Stomach smooth muscle (tissue), 2 donors: Measurements from ENCODE around the gene ARHGAP44.

Experiments used
- H3K27ac ChIP-seq: one replicate; pipeline ENCODE4 v1.7.0; 2013; ENCODE audit warnings: mild to moderate bottlenecking, low read length, inconsistent platforms
- H3K27me3 ChIP-seq, 2 donors: one replicate each; pipeline ENCODE4 v1.7.0; 2013; ENCODE audit warnings: low read length in 2 of 2; ENCODE audit not compliant: insufficient read depth in 2 of 2, control insufficient read depth in 1 of 2
- H3K36me3 ChIP-seq, 2 donors: one replicate each; pipeline ENCODE4 v1.7.0; 2013; ENCODE audit warnings: low read length in 2 of 2; ENCODE audit not compliant: control insufficient read depth in 2 of 2, insufficient read depth in 2 of 2
- H3K4me1 ChIP-seq: one replicate; pipeline ENCODE4 v1.7.0; 2013; ENCODE audit warnings: low read length; ENCODE audit not compliant: control insufficient read depth, insufficient read depth
- H3K4me3 ChIP-seq, 2 donors: one replicate each; pipeline ENCODE4 v1.7.0; 2013; ENCODE audit warnings: low read length in 2 of 2
- H3K9ac ChIP-seq, 2 donors: one replicate each; pipeline ENCODE4 v1.7.0; 2013; ENCODE audit warnings: low read length in 2 of 2, mild to moderate bottlenecking in 1 of 2
- H3K9me3 ChIP-seq, 2 donors: one replicate each; pipeline ENCODE4 v1.7.0; 2013; ENCODE audit warnings: low read length in 2 of 2; ENCODE audit not compliant: control insufficient read depth in 2 of 2
- donor health status: healthy.
- donor health status: Pancreatic carcinoma.

Gene ARHGAP44

DNA sequence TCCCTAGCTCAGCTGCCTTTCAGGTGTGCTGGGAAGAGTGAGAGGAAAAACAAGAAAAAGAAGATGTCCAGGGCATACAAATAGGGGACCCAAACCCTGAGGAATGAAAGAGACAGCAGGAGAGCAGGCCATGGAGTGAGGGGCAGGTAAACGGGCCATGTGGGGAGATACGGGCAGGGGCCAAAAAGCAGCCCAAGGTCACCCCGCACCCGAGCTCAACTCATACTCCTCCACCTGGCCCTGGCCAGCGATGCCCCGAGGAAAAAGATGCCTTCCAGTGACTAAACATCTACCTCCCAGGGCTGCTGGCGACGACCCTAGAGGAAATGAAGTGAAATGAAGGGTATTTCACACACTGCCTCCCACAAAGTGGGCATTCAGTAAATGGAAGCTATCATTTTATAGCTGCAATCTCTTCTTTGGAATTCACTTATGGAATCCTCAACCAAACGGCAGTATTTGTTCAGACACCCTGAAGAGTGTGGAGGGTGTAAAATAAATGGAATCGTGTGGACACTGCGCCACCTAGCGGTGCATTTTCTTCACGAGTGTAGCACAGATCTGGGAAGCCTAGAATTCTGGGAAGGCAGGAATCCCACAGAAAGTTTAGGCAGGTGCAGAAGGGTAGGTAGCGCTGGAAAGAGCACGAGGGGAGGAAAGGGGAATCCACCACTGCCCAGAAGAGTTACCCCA is 213.6 kb downstream of the ARHGAP44 start:
- Histone ChIP-seq H3K9me3 (no peaks in the 10 kb centered on the region), H3K27ac (no peak overlapping the region), H3K4me1 (peaks cover 4% of the 10 kb centered on the region), H3K36me3 (peaks cover 61 to 62% of the 10 kb centered on the region in 2 donors), H3K27me3 (no peaks in the 10 kb centered on the region), H3K4me3 (no peak overlapping the region), H3K9ac (no peak overlapping the region)

GRCh38 chr17:13003454-13003851 is 214.2 kb downstream of the ARHGAP44 start:
- H3K27ac ChIP-seq = no peak overlapping the region
- peaks cover 55 to 58% of the 10 kb centered on the region in 2 donors for H3K36me3 ChIP-seq
- H3K9me3 ChIP-seq = no peaks in the 10 kb centered on the region
- no peak overlapping the region for H3K4me3 ChIP-seq
- no peak overlapping the region for H3K9ac ChIP-seq
- H3K27me3 ChIP-seq = no peaks in the 10 kb centered on the region
- H3K4me1 ChIP-seq = peaks cover 4% of the 10 kb centered on the region

DNA sequence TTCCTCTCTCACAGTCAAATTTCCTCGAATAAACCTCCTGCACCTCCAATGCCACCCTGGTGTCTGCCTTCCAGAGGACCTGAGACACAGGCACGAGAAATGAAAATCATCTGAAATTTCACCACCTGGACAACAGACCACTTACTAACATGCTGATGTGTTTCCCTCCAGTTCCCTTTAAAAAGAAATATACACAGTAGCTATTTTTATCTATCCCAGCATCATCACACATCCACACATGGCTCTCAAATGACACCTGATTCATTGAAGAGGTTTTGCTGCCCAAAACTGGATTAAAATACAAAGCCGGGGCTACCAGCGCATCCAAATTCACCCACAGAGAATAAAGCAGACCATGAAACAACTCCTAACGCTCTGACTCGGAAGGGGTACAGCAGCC is 214.6 kb downstream of the ARHGAP44 start:
- H3K4me1 ChIP-seq = peaks cover 4% of the 10 kb centered on the region
- peaks cover 51 to 56% of the 10 kb centered on the region in 2 donors for H3K36me3 ChIP-seq
- H3K9me3 ChIP-seq = no peaks in the 10 kb centered on the region

GRCh38 chr17:13004336-13004735 is 215.0 kb downstream of the ARHGAP44 start:
- H3K27ac ChIP-seq = no peak overlapping the region
- peaks cover 4% of the 10 kb centered on the region for H3K4me1 ChIP-seq
- no peaks in the 10 kb centered on the region for H3K27me3 ChIP-seq
- H3K36me3 ChIP-seq = peaks cover 47 to 53% of the 10 kb centered on the region in 2 donors
- no peak overlapping the region for H3K9ac ChIP-seq
- no peak overlapping the region for H3K4me3 ChIP-seq
- no peaks in the 10 kb centered on the region for H3K9me3 ChIP-seq

More for the DNA sequence above, 214.6 kb downstream of the ARHGAP44 start:
- H3K4me3 ChIP-seq = no peak overlapping the region
- H3K27me3 ChIP-seq = no peaks in the 10 kb centered on the region
- no peak overlapping the region for H3K27ac ChIP-seq
- no peak overlapping the region for H3K9ac ChIP-seq

DNA sequence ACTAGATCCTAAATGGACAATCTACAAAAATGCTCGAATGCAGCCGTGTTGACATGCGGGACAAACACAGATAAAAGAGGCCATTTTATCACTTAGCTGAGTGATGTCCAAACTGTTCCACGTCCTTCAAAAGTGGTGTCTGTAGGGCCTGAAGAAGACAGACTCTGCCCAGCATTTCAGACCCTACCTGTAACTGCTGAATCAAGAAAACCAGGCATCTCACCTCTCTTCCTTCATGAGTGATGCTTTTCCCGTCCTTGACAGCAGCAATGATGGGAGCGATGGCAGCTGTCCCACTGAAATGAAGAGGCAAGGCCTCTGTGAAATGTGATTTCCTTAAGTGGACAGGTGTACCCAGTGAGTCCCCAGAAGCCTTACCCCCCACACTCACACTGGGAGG is 216.2 kb downstream of the ARHGAP44 start:
- Histone ChIP-seq H3K27me3 (no peaks in the 10 kb centered on the region), H3K4me1 (peaks cover 4% of the 10 kb centered on the region), H3K9ac (no peak overlapping the region)

GRCh38 chr17:13008461-13008860 is 219.2 kb downstream of the ARHGAP44 start:
- Histone ChIP-seq H3K4me1 (no peaks in the 10 kb centered on the region), H3K27me3 (no peaks in the 10 kb centered on the region), H3K4me3 (no peak overlapping the region), H3K9ac (no peak overlapping the region), H3K9me3 (no peaks in the 10 kb centered on the region), H3K27ac (no peak overlapping the region), H3K36me3 (peaks cover 58 to 61% of the 10 kb centered on the region in 2 donors)

More for the DNA sequence above, 216.2 kb downstream of the ARHGAP44 start:
- Histone ChIP-seq H3K9me3 (no peaks in the 10 kb centered on the region), H3K36me3 (peaks cover 46 to 49% of the 10 kb centered on the region in 2 donors), H3K4me3 (no peak overlapping the region), H3K27ac (no peak overlapping the region)

DNA sequence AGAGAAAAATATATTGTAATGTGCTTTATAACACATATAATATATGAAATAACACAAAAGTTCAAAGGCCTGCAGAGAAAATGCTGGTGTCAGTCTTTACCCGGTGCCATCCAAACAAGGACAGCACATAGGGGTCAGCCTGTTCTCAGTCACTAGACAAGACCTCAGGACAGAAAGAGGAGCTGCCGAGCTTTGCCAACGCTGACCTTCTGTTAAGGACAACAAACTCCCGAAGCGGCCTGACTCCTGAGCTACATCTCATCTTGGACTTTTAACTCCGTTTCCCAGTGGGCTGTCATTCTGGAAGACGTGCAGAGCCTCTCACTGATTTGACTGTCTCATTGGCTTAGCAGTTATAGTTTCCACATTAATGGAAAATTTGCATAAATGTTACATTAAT is 221.7 kb downstream of the ARHGAP44 start:
- H3K4me1 ChIP-seq = no peaks in the 10 kb centered on the region
- peaks cover 48 to 57% of the 10 kb centered on the region in 2 donors for H3K36me3 ChIP-seq
- H3K9me3 ChIP-seq = no peaks in the 10 kb centered on the region
- no peak overlapping the region for H3K27ac ChIP-seq
- no peak overlapping the region for H3K9ac ChIP-seq
- no peak overlapping the region for H3K4me3 ChIP-seq
- H3K27me3 ChIP-seq = no peaks in the 10 kb centered on the region

GRCh38 chr17:13014801-13015200 is 225.5 kb downstream of the ARHGAP44 start:
- H3K36me3 ChIP-seq = peaks cover 44 to 54% of the 10 kb centered on the region in 2 donors
- no peak overlapping the region for H3K9ac ChIP-seq
- no peak overlapping the region for H3K27ac ChIP-seq
- H3K4me1 ChIP-seq = peaks cover 12% of the 10 kb centered on the region
- H3K27me3 ChIP-seq = no peaks in the 10 kb centered on the region
- no peaks in the 10 kb centered on the region for H3K9me3 ChIP-seq
- H3K4me3 ChIP-seq = no peak overlapping the region

DNA sequence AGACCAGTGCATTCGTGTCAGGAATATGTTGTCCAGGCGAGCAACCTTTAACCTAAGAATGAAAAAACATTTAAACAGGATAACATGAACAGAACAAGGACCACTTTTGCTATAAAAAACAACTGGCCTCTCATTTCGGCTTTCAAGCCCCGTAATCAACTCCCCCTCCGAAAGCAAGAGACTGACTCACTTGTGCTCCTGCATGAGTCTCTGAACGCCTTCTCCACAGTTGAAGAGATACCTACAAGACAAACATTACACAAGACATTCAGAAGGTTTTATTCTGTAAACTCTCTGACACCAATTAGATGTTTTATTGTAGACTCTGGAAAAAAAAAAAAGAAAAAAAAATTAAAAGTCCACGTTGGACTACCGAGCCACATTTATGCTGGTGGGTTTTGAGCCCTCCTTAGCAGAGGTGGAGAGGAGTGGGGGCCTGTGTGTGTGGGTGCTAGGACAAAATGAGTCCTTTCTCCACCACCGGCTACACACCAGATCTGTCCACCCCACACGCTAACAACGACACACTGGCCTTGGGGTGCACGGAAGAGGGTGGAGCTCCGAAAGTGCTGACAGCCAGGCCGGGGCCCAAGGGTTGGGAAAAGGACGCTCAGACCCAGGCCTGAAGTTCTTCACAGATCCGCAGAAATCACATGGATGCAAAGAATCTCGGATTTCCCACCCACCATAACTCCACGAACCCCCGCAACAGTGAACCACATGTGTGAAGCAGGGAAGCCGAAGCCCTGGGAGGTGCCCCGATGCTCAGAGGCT is 227.8 kb downstream of the ARHGAP44 start:
- Histone ChIP-seq H3K4me3 (peak overlapping the region; percentile 86 to 93), H3K27me3 (no peaks in the 10 kb centered on the region), H3K4me1 (peaks cover 12% of the 10 kb centered on the region), H3K36me3 (peaks cover 25 to 37% of the 10 kb centered on the region in 2 donors), H3K9ac (peak overlapping the region; percentile 73 to 84), H3K9me3 (no peaks in the 10 kb centered on the region), H3K27ac (peak overlapping the region; percentile 64)

DNA sequence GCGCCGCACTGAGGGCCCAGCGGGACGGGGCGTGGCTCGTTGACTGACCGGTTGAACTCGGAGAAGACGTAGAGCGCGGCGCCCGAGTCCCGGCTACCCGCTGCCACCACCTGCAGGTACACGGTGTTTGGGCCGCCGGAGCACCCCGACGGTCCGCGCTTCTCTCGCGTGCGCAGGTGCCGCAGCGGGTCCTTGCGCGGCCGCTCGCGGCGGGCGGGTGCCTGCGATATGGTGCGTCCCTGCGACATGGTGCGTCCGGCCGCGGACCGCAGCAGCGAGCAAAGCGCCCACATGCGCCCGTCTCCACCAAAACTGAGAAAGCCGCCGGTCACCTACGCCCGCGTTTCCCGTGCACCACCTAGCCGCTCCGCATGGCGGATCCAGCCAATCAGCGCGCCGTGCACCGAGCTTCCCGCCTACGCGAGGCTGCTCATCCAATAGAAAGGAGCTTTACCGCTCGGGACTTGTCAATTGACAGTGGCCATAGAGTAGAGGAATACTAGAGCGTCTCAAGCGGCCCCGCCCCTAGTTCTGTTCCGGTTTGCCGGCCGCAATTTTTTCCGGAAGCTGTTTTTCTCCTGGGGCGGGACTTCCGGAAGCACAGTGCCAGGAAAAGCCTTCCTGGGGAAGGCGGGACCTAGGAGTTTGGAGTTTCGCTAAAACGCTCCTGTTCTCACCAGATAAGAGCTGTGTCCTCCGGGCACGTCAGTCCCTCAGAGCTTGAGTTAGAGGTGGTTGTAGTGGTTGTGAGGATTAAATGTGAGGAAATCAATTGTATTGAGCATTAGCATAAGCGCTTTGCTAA is 228.6 kb downstream of the ARHGAP44 start, which contains the start of gene ELAC2:
TSS of gene ELAC2 (minus strand) at position 373 of the 805 bp plus-strand sequence. CDS start at position 293, 80 bp downstream.
- H3K4me1 ChIP-seq = peaks cover 12% of the 10 kb centered on the region
- no peaks in the 10 kb centered on the region for H3K27me3 ChIP-seq
- H3K9ac ChIP-seq = peak within 1 kb of the TSS; percentile 84 to 95
- peak within 1 kb of the TSS; percentile 93 to 94 for H3K4me3 ChIP-seq
- H3K36me3 ChIP-seq = peaks cover 19 to 29% of the 10 kb centered on the region in 2 donors
- H3K9me3 ChIP-seq = no peaks in the 10 kb centered on the region
- peak within 1 kb of the TSS; percentile 73 for H3K27ac ChIP-seq
